ENCODE data around the gene VMAC.
"Not testable (repeated sequence)": the region's sequence is repeated elsewhere in the genome, so short reads cannot be mapped to it uniquely, and the experiment has no call there.

GRCh38 chr19:5883157-5883873, 21.4 kb upstream of the VMAC start:
- not testable (repeated sequence) for TF ChIP-seq CTCF (IDR thresholded peaks at IDR 0.05); EZH2 (IDR thresholded peaks at IDR 0.05; ENCODE audit: borderline replicate concordance, insufficient read depth, low read depth, low read length, poor library complexity, severe bottlenecking)

Measured in B cell (primary cell).